HepG2 (cell line): ENCODE data around the gene PDE2A. TPM values are rescaled to one million over a fixed set of nuclear protein-coding genes. Genes with fewer than 3 reads are reported as not detected.
A peak's percentile ranks its signal among the peaks of the same experiment; 100 is the strongest.

Experiments used
- ATAC-seq: fragments of 200-7000 bp; cut with Tn5 transposase; 3 replicates; pipeline ENCODE4 v1.9.1; 2020; ENCODE audit warnings: mild to moderate bottlenecking, moderate library complexity
- Bru-seq: library from RNA; stranded (reverse); fragments of 400-500 nt; gene quantifications from one replicate; lab custom pipeline; 2021; lab: Mats Ljungman, UMichigan
- BruChase-seq, 2 experiments: library from RNA; stranded (reverse); fragments of 400-500 nt; gene quantifications; one replicate each; lab custom pipeline; 2021; lab: Mats Ljungman, UMichigan
- BruUV-seq: library from RNA; stranded (reverse); fragments of 400-500 nt; replicated peaks from 2 replicates; lab custom pipeline; 2021; lab: Mats Ljungman, UMichigan
- CTCF ChIA-PET: fragments of 300-600 bp; formaldehyde crosslinking; extraction: SDS; loops from one replicate; lab custom pipeline; 2021; ENCODE audit warnings: low total read pairs, inconsistent platforms, low intra/inter-chr PET ratio; lab: Yijun Ruan, JAX
- POLR2A ChIA-PET: fragments of 350-600 bp; sonication (Branson Sonifier 250); formaldehyde crosslinking; loops from one replicate; lab custom pipeline; 2020; ENCODE audit warnings: antibody characterized with exemption, inconsistent platforms; lab: Yijun Ruan, JAX
- DNase-seq: peaks from one replicate; pipeline ENCODE4 v3.0.0-alpha.2; 2015; ENCODE audit warnings: low spot score
- FAIRE-seq: peaks from 3 replicates; lab custom pipeline; 2011; peaks lifted over from hg19 to GRCh38; lab: Jason Lieb, UNC
- H2AFZ ChIP-seq: one replicate; pipeline ENCODE4 v1.6.1; 2011; ENCODE audit warnings: low read length, inconsistent platforms
- H3K27ac ChIP-seq: fragments of 300-600 bp; 3 replicates; pipeline ENCODE4 v1.8.0; 2011; ENCODE audit warnings: mixed run types, mild to moderate bottlenecking, mixed read lengths, low read length, inconsistent platforms; ENCODE audit not compliant: insufficient read depth; ENCODE audit errors: extremely low read length
- H3K27me3 ChIP-seq, 2 experiments: fragments of 200-600 bp in 1 of 2; 2 replicates in 1 of 2; 3 replicates in 1 of 2; pipeline versions ENCODE4 v1.6.0 to v1.8.0; 2011; ENCODE audit warnings: low read length in 2 of 2, mild to moderate bottlenecking in 2 of 2, moderate library complexity in 2 of 2, inconsistent platforms in 1 of 2; ENCODE audit not compliant: insufficient read depth in 2 of 2, control insufficient read depth in 1 of 2
- H3K36me3 ChIP-seq, 2 experiments: fragments of 200-600 bp in 1 of 2; replicated peaks in 1 of 2; 2 replicates in 1 of 2; 3 replicates in 1 of 2; pipeline versions ENCODE4 v1.5.1 to v1.8.0; 2011; ENCODE audit warnings: low read length in 2 of 2, inconsistent platforms in 1 of 2; ENCODE audit not compliant: insufficient read depth in 2 of 2, control insufficient read depth in 1 of 2
- H3K4me1 ChIP-seq: 2 replicates; pipeline ENCODE4 v1.5.1; 2012; ENCODE audit warnings: low read length, inconsistent platforms; ENCODE audit not compliant: insufficient read depth
- H3K4me2 ChIP-seq: 2 replicates; pipeline ENCODE4 v1.6.0; 2011; ENCODE audit warnings: low read depth, low read length, inconsistent platforms
- H3K4me3 ChIP-seq, 3 experiments: fragments of 200-600 bp in 1 of 3; sonication (generic), shearing (Covaris generic) in 1 of 3; replicated peaks in 1 of 3; 2 replicates each; pipeline ENCODE4 v1.5.1; 2011 to 2016; ENCODE audit warnings: low read length in 3 of 3, inconsistent platforms in 2 of 3, low read depth in 2 of 3, mild to moderate bottlenecking in 2 of 3, control low read depth in 1 of 3, mixed read lengths in 1 of 3; ENCODE audit not compliant: insufficient read depth in 1 of 3
- H3K79me2 ChIP-seq: one replicate; pipeline ENCODE4 v1.6.1; 2011; ENCODE audit warnings: low read length, inconsistent platforms; ENCODE audit not compliant: insufficient read depth
- H3K9ac ChIP-seq: 2 replicates; pipeline ENCODE4 v1.6.0; 2011; ENCODE audit warnings: mild to moderate bottlenecking, low read depth, low read length, inconsistent platforms; ENCODE audit not compliant: insufficient read depth
- H3K9me3 ChIP-seq: 2 replicates; pipeline ENCODE4 v1.5.1; 2012; ENCODE audit warnings: mild to moderate bottlenecking, low read length
- H4K20me1 ChIP-seq: 2 replicates; pipeline ENCODE4 v1.6.0; 2011; ENCODE audit warnings: inconsistent platforms, mild to moderate bottlenecking, low read length, moderate library complexity; ENCODE audit not compliant: insufficient read depth
- AGO2 ChIP-seq: fragments of 200-400 bp; formaldehyde crosslinking; optimal IDR thresholded peaks from 2 replicates; pipeline ENCODE3; 2017; ENCODE audit warnings: mild to moderate bottlenecking, low read depth, low read length, moderate library complexity
- HDAC1 ChIP-seq: sonication (generic); formaldehyde crosslinking; IDR thresholded peaks from 2 replicates; pipeline ENCODE4 v1.5.1; 2020; ENCODE audit warnings: mild to moderate bottlenecking, missing genetic modification reagents
- PTBP1 ChIP-seq: fragments of 200-400 bp; formaldehyde crosslinking; IDR thresholded peaks from 2 replicates; pipeline ENCODE4 v1.6.1; 2018; ENCODE audit warnings: low read length, low read depth; ENCODE audit not compliant: poor library complexity, severe bottlenecking
- WGBS: methylation state at CpG from one replicate; pipeline ENCODE4 v1.1.6; 2017; ENCODE audit warnings: low lambda C conversion rate; 5-methylcytosine and 5-hydroxymethylcytosine counted together
- in situ Hi-C: cut with HindIII; loops from 2 replicates; pipeline ENCODE4 v1.10.0; 2017; ENCODE audit warnings: low pct_unique_long_range_greater_than_20kb; ENCODE audit not compliant: extremely low pct_ligation_motif_present
- intact Hi-C: fragments of 100-400 bp; cut with micrococcal nuclease; formaldehyde crosslinking; loops from one replicate; pipeline ENCODE4 v1.10.0; 2022; ENCODE audit not compliant: unreplicated experiment
- long read RNA-seq, 2 experiments: library from RNA in 1 of 2; library from polyadenylated mRNA in 1 of 2; stranded (forward) in 1 of 2; unstranded in 1 of 2; transcript quantifications; one replicate each; pipeline ENCODE4 v2.0.0, GENCODE V29; 2019 to 2022
- polyA minus RNA-seq, 3 experiments: library from RNA; depleted of rRNA, polyadenylated mRNA; stranded (reverse); fragments of >200 nt; gene quantifications; 2 replicates each; pipeline ENCODE4 v1.2.3, GENCODE V29; 2011; ENCODE audit warnings: low replicate concordance in 1 of 3
- polyA plus RNA-seq, 8 experiments: library from polyadenylated mRNA; depleted of rRNA in 3 of 8; stranded (reverse) in 7 of 8; unstranded in 1 of 8; fragments of >200 nt; fragmentation: Illumina TruSeq in 4 of 8; extraction: Trizol in 4 of 8; gene quantifications; 2 replicates each; pipeline versions ENCODE4 v1.2.1 to v1.2.3, GENCODE V29; 2011 to 2016; ENCODE audit warnings: low read depth in 4 of 8, missing spikeins in 1 of 8, mixed read lengths in 1 of 8; ENCODE audit not compliant: insufficient read depth in 1 of 8
- total RNA-seq, 5 experiments: library from RNA; depleted of rRNA; stranded (reverse); fragments of >200 nt; fragmentation: Illumina TruSeq; extraction: Trizol; gene quantifications; 2 replicates each; pipeline ENCODE4 v1.2.3, GENCODE V29; 2016; ENCODE audit warnings: low read depth in 1 of 5

The PDE2A gene
- total RNA-seq (2016; rRNA removed; fragmentation: Illumina TruSeq; extraction: Trizol) (not detected in 2 replicates), polyA plus RNA-seq (2011; rRNA removed) (2.8 and 3.1 TPM in 2 replicates), polyA minus RNA-seq (2011; rRNA and poly(A)+ RNA removed; ENCODE audit: low replicate concordance) (1.6 and 410 TPM in 2 replicates), Bru-seq, nascent RNA (percentile 24 among the genes with signal in this experiment), BruChase-seq, experiment 1, labeled RNA remaining after a 6-hour chase (percentile 24 among the genes with signal in this experiment), BruChase-seq, experiment 2, labeled RNA remaining after a 2-hour chase (percentile 34 among the genes with signal in this experiment)
- not detected in 2 replicates for total RNA-seq (2016; cell fraction: cytosol; rRNA removed; fragmentation: Illumina TruSeq; extraction: Trizol; ENCODE audit: low read depth)
- 0.19 TPM in 1 of 2 replicates, not detected in the other for total RNA-seq (2016; cell fraction: insoluble cytoplasmic fraction; rRNA removed; fragmentation: Illumina TruSeq; extraction: Trizol)
- not detected in 2 replicates for total RNA-seq (2016; cell fraction: membrane; rRNA removed; fragmentation: Illumina TruSeq; extraction: Trizol)
- total RNA-seq (2016; cell fraction: nucleus; rRNA removed; fragmentation: Illumina TruSeq; extraction: Trizol), result 0.81 TPM in 1 of 2 replicates, not detected in the other
- polyA plus RNA-seq (2011; cell fraction: cytosol; rRNA removed), result 0.74 and 0.82 TPM in 2 replicates
- polyA plus RNA-seq (2011; cell fraction: nucleus; rRNA removed), result 12.4 and 12.9 TPM in 2 replicates
- 1.1 and 1.3 TPM in 2 replicates for polyA plus RNA-seq (2012)
- not detected in 2 replicates for polyA plus RNA-seq (2016; cell fraction: cytosol; fragmentation: Illumina TruSeq; extraction: Trizol; ENCODE audit: low read depth)
- not detected in 2 replicates for polyA plus RNA-seq (2016; cell fraction: insoluble cytoplasmic fraction; fragmentation: Illumina TruSeq; extraction: Trizol; ENCODE audit: low read depth)
- polyA plus RNA-seq (2016; cell fraction: membrane; fragmentation: Illumina TruSeq; extraction: Trizol; ENCODE audit: low read depth), result not detected in 2 replicates
- not detected in 2 replicates for polyA plus RNA-seq (2016; cell fraction: nucleus; fragmentation: Illumina TruSeq; extraction: Trizol; ENCODE audit: insufficient read depth, low read depth)
- polyA minus RNA-seq (2011; cell fraction: cytosol; rRNA and poly(A)+ RNA removed), result 0.62 and 1.1 TPM in 2 replicates
- 2.2 and 3.6 TPM in 2 replicates for polyA minus RNA-seq (2011; cell fraction: nucleus; rRNA and poly(A)+ RNA removed)
- long read RNA-seq, experiment 1, result 0 reads
- long read RNA-seq, experiment 2, result 0 reads

- ATAC-seq (peak; percentile 7), DNase-seq (no peak), FAIRE-seq (no peak)
- TF ChIP-seq HDAC1 (no peak), AGO2 (peak; percentile 60), PTBP1 (peak; percentile 31)
- ChIA-PET CTCF (no interaction called here), POLR2A (no interaction called here)
- H3K4me2 ChIP-seq, result no peak within 1 kb of the TSS
- H3K9me3 ChIP-seq, result no peaks in the 10 kb centered on the region
- no peak within 1 kb of the TSS for H3K27ac ChIP-seq
- intact Hi-C loops (no loop called here), in situ Hi-C loops (no loop called here)
- H2AFZ ChIP-seq, result no peak within 1 kb of the TSS
- H3K79me2 ChIP-seq, result no peaks in the 10 kb centered on the region
- no peaks in the 10 kb centered on the region for H3K4me1 ChIP-seq
- WGBS, result 20% methylated on average over 15 of the region's 21 CpGs
- peaks cover 2 to 52% of the 10 kb centered on the region in 2 experiments for H3K27me3 ChIP-seq
- H3K4me3 ChIP-seq, result no peak within 1 kb of the TSS
- no peak within 1 kb of the TSS for H3K9ac ChIP-seq
- peaks cover 9% of the 10 kb centered on the region; the same call in 1 of the 2 replicates for H4K20me1 ChIP-seq
- no TSS peak for BruUV-seq
- H3K36me3 ChIP-seq, result no peaks in the 10 kb centered on the region
Observed at GRCh38 chr11:72673943-72674828, at the start of gene PDE2A. Gene PDE2A, minus strand, starts transcription at chr11:72674422. Its CDS starts 215 bp downstream, at chr11:72674207.
